Bronchial epithelial cell (primary cell): ENCODE results near the gene PCK2. TPM values are rescaled to one million over a fixed set of nuclear protein-coding genes. Genes with fewer than 3 reads are reported as not detected.

ENCODE experiments used
- DNase-seq: peaks from one replicate; pipeline ENCODE4 v3.0.0-alpha.2; 2010; ENCODE audit warnings: low read depth
- FAIRE-seq: peaks from 2 replicates; lab custom pipeline; 2011; peaks lifted over from hg19 to GRCh38; lab: Jason Lieb, UNC
- H3K27me3 ChIP-seq: 2 replicates; pipeline ENCODE4 v1.5.1; 2011; ENCODE audit warnings: low read length; ENCODE audit not compliant: control insufficient read depth, insufficient read depth
- H3K36me3 ChIP-seq: 2 replicates; pipeline ENCODE4 v1.5.1; 2011; ENCODE audit warnings: low read length; ENCODE audit not compliant: control insufficient read depth, insufficient read depth
- H3K4me3 ChIP-seq: 2 replicates; pipeline ENCODE4 v1.5.1; 2011; ENCODE audit warnings: mild to moderate bottlenecking, low read depth, low read length, control low read depth
- total RNA-seq: library from RNA; depleted of rRNA; stranded (reverse); fragments of >200 nt; gene quantifications from 2 replicates; pipeline ENCODE4 v1.2.1, GENCODE V29; 2014
- TF ChIP-seq, protein P1 (sequence below): IDR thresholded peaks from 2 replicates; pipeline ENCODE4 v1.5.1; 2011; ENCODE audit warnings: mild to moderate bottlenecking, moderate library complexity, low read length, control low read depth, inconsistent platforms; ENCODE audit not compliant: insufficient read depth, severe bottlenecking

Gene PCK2
- total RNA-seq, 1 donor from 2014 or later: 84.8 TPM

DNA sequence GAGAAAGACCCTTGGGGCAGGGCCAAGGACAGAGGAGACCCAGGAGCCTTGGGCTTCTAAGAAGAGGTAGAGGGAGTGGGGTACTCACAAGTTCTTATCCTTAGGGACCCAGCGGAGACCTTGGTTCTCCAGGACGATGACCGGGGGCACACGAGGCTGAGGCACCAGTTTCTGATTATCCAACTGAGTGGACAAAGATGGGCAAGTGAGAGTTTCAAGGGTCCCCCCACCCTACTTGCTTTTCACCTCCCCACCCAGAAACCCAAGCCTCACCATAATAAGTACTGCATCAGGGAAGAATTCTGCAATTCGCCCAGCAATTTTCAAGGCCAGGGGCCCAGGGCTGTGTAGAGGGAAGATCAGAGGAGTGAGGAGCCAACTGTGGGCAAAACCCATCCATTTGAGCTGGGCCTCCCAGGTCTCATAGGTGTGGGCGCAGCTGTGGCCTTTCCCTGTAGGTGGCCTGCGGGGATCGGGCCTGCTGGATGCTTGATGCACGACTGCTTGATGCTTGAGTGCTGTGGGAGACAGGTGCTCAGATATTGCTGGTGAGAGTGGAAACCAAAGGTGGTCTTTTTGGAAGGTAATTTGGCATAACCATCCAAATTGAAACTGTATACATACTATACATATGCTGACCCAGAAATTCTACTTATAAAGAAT, 45.3 kb downstream of the PCK2 start:
- TF ChIP-seq, protein P1, sequence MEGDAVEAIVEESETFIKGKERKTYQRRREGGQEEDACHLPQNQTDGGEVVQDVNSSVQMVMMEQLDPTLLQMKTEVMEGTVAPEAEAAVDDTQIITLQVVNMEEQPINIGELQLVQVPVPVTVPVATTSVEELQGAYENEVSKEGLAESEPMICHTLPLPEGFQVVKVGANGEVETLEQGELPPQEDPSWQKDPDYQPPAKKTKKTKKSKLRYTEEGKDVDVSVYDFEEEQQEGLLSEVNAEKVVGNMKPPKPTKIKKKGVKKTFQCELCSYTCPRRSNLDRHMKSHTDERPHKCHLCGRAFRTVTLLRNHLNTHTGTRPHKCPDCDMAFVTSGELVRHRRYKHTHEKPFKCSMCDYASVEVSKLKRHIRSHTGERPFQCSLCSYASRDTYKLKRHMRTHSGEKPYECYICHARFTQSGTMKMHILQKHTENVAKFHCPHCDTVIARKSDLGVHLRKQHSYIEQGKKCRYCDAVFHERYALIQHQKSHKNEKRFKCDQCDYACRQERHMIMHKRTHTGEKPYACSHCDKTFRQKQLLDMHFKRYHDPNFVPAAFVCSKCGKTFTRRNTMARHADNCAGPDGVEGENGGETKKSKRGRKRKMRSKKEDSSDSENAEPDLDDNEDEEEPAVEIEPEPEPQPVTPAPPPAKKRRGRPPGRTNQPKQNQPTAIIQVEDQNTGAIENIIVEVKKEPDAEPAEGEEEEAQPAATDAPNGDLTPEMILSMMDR: no peak
- H3K36me3 ChIP-seq: peaks cover 15% of the 10 kb centered on the region
- no peaks in the 10 kb centered on the region for H3K27me3 ChIP-seq
- FAIRE-seq (no peak), DNase-seq (no peak)
- H3K4me3 ChIP-seq: no peak overlapping the region

DNA sequence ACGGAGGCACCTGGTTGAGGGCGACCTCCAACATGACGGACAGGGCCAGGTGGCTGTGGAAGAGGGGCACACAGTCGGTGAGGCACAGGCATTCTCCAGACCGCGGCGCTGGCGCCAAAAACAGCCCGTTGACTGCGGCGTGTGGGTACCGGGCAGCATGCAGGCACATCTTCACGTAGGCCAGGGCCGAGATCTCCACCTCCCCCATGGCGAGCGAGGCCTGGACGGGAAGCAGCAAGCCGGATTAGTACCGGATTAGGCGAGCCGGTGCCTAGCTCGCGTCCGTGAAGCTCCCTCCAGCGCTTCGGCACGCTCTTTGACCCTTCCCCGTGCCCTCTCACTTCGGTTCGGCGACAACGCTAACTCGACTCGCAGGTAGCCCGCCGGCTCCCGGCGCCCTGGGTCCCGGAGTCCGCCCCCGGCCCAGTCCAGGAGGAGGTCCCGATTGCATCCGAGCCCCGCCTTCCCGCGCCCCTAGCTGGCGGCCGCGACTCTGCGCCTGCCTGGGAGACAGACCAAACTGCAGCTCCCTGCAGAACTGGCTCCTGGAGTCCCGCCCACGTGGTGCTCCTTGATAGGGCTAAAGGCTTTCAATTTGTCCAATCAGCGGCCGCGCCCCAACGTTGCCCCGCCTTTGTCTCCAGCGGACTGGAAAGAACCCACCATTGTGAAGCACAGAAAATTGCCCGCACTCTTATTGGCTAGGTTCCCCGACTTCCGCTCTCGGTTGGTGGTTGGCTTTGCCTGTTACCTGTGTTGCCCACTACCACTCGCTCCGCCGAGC, 47.2 kb downstream of the PCK2 start, which contains the start of gene EMC9:
Gene EMC9, minus strand, starts transcription at position 495 of the 784 bp plus-strand sequence. Its CDS starts 287 bp downstream, at position 208.
- Histone ChIP-seq H3K36me3 (peaks cover 15% of the 10 kb centered on the region), H3K27me3 (no peaks in the 10 kb centered on the region), H3K4me3 (peak within 1 kb of the TSS; percentile 62)
- DNase-seq (peak; percentile 98), FAIRE-seq (no peak)
- TF ChIP-seq, protein P1: peak; percentile 51

DNA sequence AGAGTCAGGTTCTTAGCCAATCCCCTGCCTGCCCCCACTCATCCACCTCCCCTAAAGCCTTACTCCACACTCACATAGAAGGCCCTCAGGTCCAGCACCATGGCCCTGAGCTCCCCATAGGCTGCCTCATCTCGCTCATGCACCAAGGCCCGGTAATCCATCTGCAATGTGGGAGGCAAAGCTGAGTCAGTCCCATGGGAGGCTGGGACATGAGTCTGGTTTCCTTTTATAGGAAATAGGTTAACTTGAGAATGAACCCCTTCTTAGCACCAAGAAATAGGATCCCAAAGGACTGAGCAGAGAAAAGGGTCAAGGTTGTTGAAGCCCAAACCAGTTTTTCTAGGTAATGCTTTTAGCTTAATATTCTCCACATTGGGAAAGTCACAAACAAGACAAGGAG, 49.4 kb downstream of the PCK2 start:
- Histone ChIP-seq H3K4me3 (no peak overlapping the region), H3K36me3 (peaks cover 9% of the 10 kb centered on the region), H3K27me3 (no peaks in the 10 kb centered on the region)
- no peak for DNase-seq
- TF ChIP-seq, protein P1: no peak
- no peak for FAIRE-seq

DNA sequence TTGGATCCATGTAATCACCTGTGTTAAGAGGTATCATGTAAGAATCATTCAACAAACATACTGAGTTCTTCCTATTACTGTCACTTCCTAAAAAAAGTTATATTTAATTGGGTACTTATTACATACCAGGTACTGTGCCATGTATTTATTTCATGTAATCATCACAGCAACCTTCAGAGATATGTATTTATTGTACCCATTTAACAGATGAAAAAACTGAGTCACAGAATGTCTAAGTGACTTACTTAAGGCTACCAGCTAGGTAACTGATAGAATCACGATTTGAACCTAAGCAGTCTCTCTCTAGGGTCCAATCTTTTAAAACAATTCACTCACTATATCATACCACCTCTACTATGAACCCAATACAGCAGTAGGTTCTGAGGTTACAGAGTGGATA, 50.3 kb downstream of the PCK2 start:
- Histone ChIP-seq H3K4me3 (no peak overlapping the region), H3K27me3 (no peaks in the 10 kb centered on the region), H3K36me3 (peaks cover 12% of the 10 kb centered on the region)
- TF ChIP-seq, protein P1: no peak
- DNase-seq: no peak
- no peak for FAIRE-seq

DNA sequence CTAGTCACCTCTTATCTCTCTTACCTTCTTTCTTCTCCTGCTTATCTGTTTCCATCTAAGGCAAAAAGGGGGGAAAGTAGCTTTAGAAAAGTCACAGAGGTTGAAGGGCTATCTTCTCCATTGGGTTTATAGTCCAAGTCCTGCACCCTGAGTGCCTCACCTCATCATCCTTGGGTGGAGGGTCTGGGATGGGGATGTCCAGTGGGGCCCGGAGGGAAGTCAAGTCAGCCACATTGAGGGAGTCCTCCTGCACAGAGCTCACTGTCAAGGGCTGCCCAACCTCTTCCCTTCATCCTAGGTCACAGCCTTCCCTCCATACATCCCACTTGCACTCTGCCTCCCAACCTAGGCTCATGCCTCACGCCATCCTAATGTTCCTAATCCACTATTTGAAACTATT, 51.1 kb downstream of the PCK2 start:
- H3K4me3 ChIP-seq: no peak overlapping the region
- no peak for FAIRE-seq

More for the DNA sequence above, 51.1 kb downstream of the PCK2 start:
- TF ChIP-seq, protein P1: no peak
- no peaks in the 10 kb centered on the region for H3K27me3 ChIP-seq
- DNase-seq: no peak
- H3K36me3 ChIP-seq: peaks cover 11% of the 10 kb centered on the region
